OCI-LY7 (cell line): ENCODE results near the gene CYP4A22.

Source experiments
- EZH2phosphoT487 ChIP-seq: fragments of 200-600 bp; sonication (generic); IDR thresholded peaks from 2 replicates; pipeline ENCODE4 v1.6.1; 2018; ENCODE audit warnings: low read depth, borderline replicate concordance, mild to moderate bottlenecking, mixed run types, antibody characterized with exemption, low read length, moderate library complexity, mixed read lengths
- TF ChIP-seq, protein P1 (sequence below): fragments of 200-600 bp; sonication (generic); conservative IDR thresholded peaks from 2 replicates; pipeline ENCODE4 v1.5.1; 2014; ENCODE audit warnings: mild to moderate bottlenecking, antibody characterized with exemption, low read length, moderate library complexity, mixed read lengths

DNA sequence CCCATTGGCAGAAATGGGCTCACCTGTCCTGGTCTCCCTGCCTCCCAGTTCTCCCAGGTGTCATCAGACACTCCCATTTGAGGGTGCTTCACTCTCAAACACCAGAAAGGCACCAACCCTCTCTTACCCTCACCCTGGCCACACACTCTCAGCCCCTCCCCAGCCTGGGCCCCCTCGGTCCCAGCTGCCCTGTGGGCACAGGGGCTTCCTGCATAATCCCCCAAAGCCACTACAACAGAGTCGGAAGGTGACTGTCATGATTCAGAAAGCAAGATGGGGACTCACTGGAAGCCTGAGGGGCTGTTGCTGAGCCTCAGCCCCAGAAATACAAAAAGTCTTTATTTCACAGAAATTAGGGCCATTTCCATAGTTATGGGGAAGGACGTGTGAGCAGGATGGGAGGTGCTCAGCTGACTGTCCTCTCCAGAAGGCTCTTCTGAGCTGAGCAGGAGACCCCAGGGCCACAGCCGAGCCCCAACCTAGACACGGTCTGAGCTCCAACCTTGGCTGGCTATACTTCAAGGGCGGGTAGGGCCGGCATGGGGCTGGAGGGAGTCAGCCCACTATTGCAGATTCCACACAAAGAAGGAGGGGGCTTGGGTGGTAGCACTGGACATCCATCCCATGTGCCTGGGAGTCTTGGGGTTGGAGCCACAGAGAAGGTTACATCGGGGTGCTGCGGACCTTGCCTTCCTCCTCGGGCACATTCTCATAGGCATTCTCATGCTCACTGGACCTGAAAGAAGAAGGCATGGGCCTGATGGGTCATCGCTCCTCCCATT is 46.3 kb downstream of the CYP4A22 start:
- TF ChIP-seq, protein P1, sequence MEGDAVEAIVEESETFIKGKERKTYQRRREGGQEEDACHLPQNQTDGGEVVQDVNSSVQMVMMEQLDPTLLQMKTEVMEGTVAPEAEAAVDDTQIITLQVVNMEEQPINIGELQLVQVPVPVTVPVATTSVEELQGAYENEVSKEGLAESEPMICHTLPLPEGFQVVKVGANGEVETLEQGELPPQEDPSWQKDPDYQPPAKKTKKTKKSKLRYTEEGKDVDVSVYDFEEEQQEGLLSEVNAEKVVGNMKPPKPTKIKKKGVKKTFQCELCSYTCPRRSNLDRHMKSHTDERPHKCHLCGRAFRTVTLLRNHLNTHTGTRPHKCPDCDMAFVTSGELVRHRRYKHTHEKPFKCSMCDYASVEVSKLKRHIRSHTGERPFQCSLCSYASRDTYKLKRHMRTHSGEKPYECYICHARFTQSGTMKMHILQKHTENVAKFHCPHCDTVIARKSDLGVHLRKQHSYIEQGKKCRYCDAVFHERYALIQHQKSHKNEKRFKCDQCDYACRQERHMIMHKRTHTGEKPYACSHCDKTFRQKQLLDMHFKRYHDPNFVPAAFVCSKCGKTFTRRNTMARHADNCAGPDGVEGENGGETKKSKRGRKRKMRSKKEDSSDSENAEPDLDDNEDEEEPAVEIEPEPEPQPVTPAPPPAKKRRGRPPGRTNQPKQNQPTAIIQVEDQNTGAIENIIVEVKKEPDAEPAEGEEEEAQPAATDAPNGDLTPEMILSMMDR, result no peak
- no peak for TF ChIP-seq EZH2phosphoT487
